ENCODE data around the gene MOB3A. TPM values are rescaled to one million over a fixed set of nuclear protein-coding genes. Genes with fewer than 3 reads are reported as not detected.

The MOB3A gene
- 100 to 1,000 TPM; 239 to 314 (median 246) TPM for total RNA-seq
- total RNA-seq (2013), result 79.2 TPM

- DNase-seq (peak in 1 of 2 donors; percentile 93), ATAC-seq (peak; percentile 53 to 71 (median 63))
- Mint-ChIP-seq H3K4me1 (peaks cover 21 to 36% of the 10 kb centered on the region in 2 donors), H3K4me3 (peak within 1 kb of the TSS; percentile 98), H3K27ac (peak within 1 kb of the TSS; percentile 88 to 90), H3K9me3 (no peaks in the 10 kb centered on the region), H3K27me3 (ENCODE audit: low read depth in 2 of 2) (no peaks in the 10 kb centered on the region), H3K36me3 (no peaks in the 10 kb centered on the region)
- Histone ChIP-seq H3K27ac (ENCODE audit: low read length) (peak within 1 kb of the TSS; percentile 87), H3K27me3 (ENCODE audit: control insufficient read depth, insufficient read depth, low read length) (no peaks in the 10 kb centered on the region), H3K9me3 (ENCODE audit: control insufficient read depth, insufficient read depth, low read length) (no peaks in the 10 kb centered on the region), H3K4me1 (ENCODE audit: control insufficient read depth, insufficient read depth, low read length) (peaks cover 59% of the 10 kb centered on the region), H3K4me3 (ENCODE audit: low read length) (peak within 1 kb of the TSS; percentile 69), H3K36me3 (ENCODE audit: control insufficient read depth, insufficient read depth, low read length) (peaks cover 22% of the 10 kb centered on the region)
- under 1% methylated on average over 56 of the region's 56 CpGs for WGBS (ENCODE audit: insufficient coverage)
- peak; percentile 31 for TF ChIP-seq CTCF (IDR thresholded peaks at IDR 0.05)
- intact Hi-C loops (cut with micrococcal nuclease), result loop anchor here (1.0 to 5.0 kb wide), 5 partner anchors 9 to 77 kb away; partner anchors contain the start of gene AP3D1
These were observed at the start of gene MOB3A for GRCh38 chr19:2096034-2096479. Gene MOB3A, minus strand, starts transcription at chr19:2096326. Its CDS starts 17,766 bp downstream, at chr19:2078560.

GRCh38 chr19:2145831-2146241 is 49.7 kb upstream of the MOB3A start:
- H3K4me1 ChIP-seq (ENCODE audit: control insufficient read depth, insufficient read depth, low read length), result peaks cover 38% of the 10 kb centered on the region
- H3K4me3 Mint-ChIP-seq, result peak overlapping the region; percentile 50
- no peak overlapping the region for H3K4me3 ChIP-seq (ENCODE audit: low read length)
- peaks cover 10% of the 10 kb centered on the region for H3K36me3 ChIP-seq (ENCODE audit: control insufficient read depth, insufficient read depth, low read length)
- peak overlapping the region; percentile 72 to 82 for H3K27ac Mint-ChIP-seq
- H3K9me3 ChIP-seq (ENCODE audit: control insufficient read depth, insufficient read depth, low read length), result no peaks in the 10 kb centered on the region
- ATAC-seq (peak in 2 of 3 donors; percentile 76 to 79), DNase-seq (peak in 1 of 2 donors; percentile 48)
- H3K27me3 ChIP-seq (ENCODE audit: control insufficient read depth, insufficient read depth, low read length), result no peaks in the 10 kb centered on the region
- intact Hi-C loops (cut with micrococcal nuclease), result no loop called here
- WGBS (ENCODE audit: insufficient coverage), result 63% methylated on average over 15 of the region's 16 CpGs
- no peaks in the 10 kb centered on the region for H3K36me3 Mint-ChIP-seq
- H3K27ac ChIP-seq (ENCODE audit: low read length), result no peak overlapping the region
- peaks cover 25 to 52% of the 10 kb centered on the region in 2 donors for H3K4me1 Mint-ChIP-seq
- no peak for TF ChIP-seq CTCF (IDR thresholded peaks at IDR 0.05)
- H3K27me3 Mint-ChIP-seq (ENCODE audit: low read depth in 2 of 2), result no peaks in the 10 kb centered on the region
- no peaks in the 10 kb centered on the region for H3K9me3 Mint-ChIP-seq

GRCh38 chr19:2144190-2144589 is 48.1 kb upstream of the MOB3A start:
- H3K4me1 Mint-ChIP-seq, result peaks cover 14 to 37% of the 10 kb centered on the region in 2 donors
- no peaks in the 10 kb centered on the region for H3K9me3 Mint-ChIP-seq
- H3K36me3 ChIP-seq (ENCODE audit: control insufficient read depth, insufficient read depth, low read length), result peaks cover 20% of the 10 kb centered on the region
- H3K4me1 ChIP-seq (ENCODE audit: control insufficient read depth, insufficient read depth, low read length), result peaks cover 26% of the 10 kb centered on the region
- H3K27me3 Mint-ChIP-seq (ENCODE audit: low read depth in 2 of 2), result no peaks in the 10 kb centered on the region
- no peak overlapping the region for H3K27ac Mint-ChIP-seq
- DNase-seq (no peak), ATAC-seq (no peak)
- H3K9me3 ChIP-seq (ENCODE audit: control insufficient read depth, insufficient read depth, low read length), result no peaks in the 10 kb centered on the region
- H3K4me3 ChIP-seq (ENCODE audit: low read length), result no peak overlapping the region
- no peaks in the 10 kb centered on the region for H3K36me3 Mint-ChIP-seq
- 95% methylated on average over 15 of the region's 15 CpGs for WGBS (ENCODE audit: insufficient coverage)
- H3K27me3 ChIP-seq (ENCODE audit: control insufficient read depth, insufficient read depth, low read length), result no peaks in the 10 kb centered on the region
- intact Hi-C loops (cut with micrococcal nuclease), result no loop called here
- no peak overlapping the region for H3K27ac ChIP-seq (ENCODE audit: low read length)
- TF ChIP-seq CTCF (IDR thresholded peaks at IDR 0.05), result no peak
- no peak overlapping the region for H3K4me3 Mint-ChIP-seq

All from natural killer cell (primary cell).